Activated CD8-positive, alpha-beta memory T cell treated with anti-CD3 and anti-CD28 coated beads, Interleukin-2, amount 50 U/mL, for 48 hours (primary cell): ENCODE results near the gene C12orf43.

Experiments used
- DNase-seq: peaks from one replicate; pipeline ENCODE4 v3.0.0-alpha.2; 2020

Gene C12orf43

GRCh38 chr12:120977531-120978295, 38.6 kb downstream of the C12orf43 start:
- DNase-seq, result no peak

DNA sequence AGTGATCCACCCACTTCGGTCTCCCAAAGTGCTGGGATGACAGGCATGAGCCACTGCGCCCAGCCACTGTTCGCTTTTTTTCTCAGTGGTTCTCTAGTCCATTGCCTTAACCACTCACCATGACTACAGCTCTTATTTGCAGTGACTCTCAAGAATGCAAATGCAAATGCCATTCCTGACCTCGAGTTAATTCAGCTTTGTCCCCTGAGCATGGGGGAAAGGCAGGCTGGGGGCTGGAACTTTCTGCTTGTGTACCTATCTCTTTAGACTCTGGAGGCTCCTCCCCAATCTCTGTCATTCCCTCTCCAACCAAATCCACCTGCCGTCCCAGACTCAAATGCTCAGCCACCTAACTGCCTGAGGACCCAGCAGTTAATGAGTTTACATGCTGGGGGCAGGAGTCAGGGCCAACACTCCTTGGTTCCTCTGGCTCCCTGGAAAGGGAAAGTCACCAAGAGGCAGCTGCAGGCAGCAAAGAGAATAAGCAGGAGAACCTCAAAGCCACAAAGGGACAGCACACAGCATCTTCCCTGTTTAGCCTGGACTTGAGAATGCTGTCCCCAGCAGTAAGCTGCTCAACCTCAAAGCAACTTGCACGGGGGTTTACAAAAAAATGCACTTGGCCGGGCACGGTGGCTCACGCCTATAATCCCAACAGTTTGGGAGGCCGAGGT, 43.3 kb downstream of the C12orf43 start:
- no peak for DNase-seq

DNA sequence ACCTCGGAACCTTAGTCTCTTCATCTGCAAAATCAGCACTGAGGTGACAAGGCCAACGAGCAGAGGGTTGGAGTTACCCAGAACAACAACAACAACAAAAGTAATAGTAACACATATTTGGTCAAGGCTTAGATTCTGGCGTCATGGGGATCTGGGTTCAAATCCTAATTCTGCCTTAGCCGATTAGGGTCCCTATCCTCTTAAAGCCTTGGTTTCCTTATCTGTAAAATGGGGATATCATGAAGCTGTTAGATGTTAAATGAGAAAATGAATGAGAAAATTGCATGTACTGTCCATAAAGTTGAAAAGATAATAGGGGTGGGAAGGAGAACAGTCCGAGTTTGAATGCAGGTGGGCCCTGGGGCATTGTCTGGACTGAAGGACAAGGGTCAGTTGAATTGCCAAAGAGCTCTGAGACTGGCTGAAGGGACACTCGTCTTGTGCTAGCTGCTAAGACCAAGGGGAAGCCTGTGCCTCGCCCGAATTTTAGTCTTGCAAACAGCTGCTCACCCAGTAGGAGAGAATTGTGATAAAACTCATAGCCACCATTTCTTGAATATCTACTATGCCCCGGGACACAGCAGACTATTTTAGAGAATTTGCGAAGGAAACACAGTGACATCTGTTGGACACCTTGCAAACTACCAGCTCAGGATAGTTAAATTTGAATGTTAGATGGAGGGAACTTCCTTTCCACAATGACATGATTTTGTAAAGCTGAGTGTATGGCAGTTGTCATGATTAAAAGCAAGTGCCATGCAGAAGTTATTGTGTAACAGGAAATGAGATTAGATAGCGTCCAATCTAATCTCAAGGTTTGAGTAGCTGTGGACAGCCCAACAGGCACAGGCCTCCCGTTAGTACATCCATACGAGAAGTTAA, 44.7 kb downstream of the C12orf43 start:
- DNase-seq, result no peak

- DNase-seq, result no peak
These were observed 46.0 kb downstream of the C12orf43 start for GRCh38 chr12:120970310-120970709.

DNA sequence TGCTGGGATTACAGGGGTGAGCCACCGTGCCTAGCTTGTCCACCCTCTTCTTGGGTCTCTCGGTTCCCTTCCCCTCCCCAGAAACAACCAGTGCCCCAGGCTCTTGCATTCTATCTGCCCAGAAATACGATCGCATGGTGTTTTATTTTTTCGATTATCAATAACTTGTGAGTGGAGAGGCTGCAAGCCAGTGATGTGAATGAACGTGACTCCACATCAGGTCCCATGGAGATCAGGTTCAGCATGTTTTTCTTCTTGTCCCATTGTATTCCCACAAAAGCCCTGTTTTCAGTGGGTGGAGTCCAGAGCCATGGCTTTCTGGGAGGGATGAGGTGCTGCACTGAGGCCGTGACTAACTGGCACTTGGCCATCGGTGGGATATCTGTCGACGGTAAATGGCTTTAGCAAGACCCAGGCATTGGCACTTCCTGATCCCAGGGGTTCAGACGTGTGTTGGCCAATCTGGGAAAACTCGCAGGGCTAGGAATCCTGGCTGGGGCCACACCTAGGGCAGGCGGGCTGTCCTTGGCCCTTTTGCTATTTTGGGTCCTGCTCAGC, 50.7 kb downstream of the C12orf43 start:
- DNase-seq, result no peak

DNA sequence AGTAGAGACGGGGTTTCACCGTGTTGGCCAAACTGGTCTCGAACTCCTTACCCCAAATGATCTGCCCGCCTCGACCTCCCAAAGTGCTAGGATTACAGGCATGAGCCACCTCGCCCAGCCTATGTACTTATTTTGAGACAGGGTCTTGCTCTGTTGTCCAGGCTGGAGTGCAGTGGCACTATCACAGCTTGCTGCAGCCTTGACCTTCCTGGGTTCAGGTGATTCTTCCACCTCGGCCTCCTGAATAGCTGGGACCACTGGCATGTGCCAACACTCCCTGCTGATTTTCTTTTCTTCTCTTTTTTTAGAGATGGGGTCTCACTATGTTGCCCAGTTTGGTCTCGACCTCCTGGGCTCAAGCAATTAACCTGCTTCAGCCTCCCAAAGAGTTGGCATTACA, 52.0 kb downstream of the C12orf43 start:
- no peak for DNase-seq

DNA sequence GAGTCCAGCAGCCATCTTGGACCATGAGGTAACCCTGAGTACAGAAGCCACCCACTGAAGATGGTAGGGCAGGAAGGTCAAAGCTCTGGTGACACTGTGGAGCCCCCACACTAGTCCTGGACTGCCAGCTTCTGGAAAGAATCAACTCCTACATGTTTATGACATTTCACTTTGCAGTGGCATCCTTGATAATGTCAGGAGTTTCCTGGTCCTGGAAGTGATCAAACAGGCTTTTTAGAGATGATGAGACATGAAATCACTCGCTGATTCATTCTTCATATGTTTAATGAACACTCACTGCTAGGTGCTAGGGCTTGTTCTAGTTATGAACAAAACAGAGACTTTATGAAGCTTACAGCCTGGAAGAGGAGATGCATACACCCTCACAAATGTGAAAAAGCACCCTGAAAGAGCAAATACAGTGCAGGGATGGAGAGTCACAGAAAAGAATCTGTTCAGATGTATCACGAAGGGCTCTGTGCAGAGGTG, 53.7 kb downstream of the C12orf43 start:
- DNase-seq, result no peak

DNA sequence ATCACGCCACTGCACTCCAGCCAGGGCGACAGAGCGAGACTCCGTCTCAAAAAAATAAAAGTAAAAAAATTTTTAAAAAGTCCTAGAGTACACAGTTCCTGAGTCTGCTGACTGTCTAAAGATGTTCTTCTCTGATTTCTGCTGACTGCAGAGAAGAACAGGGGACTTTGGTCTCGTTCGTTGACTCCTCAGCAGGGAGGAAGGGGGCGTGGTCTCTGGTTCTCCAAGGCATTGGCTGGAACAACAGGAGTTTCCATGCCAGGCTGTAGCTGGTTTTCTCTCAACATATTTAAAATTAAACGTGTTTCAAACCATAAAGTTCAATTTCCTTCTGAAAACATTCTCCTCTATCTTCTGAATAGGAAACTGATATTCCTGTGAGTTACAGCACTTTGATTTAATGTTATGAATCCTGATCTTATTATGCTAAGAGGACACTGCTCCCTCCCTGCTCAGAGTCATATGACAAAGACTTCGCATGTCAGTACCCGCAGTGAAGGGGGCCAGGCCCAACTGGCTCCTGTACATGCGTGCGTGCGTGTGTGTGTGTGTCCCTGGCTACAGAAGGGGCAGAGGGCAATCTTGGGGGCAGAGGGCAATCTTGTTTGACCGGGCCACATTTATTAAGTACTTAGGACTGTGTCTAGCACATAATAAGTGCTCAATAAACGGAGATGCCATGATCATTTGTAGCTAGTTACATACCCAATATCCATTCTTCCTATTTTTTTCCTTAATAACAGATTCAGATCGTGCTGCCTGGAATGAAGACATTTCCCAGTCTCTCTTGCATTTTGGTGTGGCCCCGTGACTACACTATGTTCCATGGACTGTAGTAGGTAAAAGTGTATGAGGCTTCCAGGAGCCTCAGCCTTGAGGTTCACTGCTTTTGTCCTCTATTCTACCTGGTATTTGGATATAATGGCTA, 54.4 kb downstream of the C12orf43 start:
- no peak for DNase-seq

- no peak for DNase-seq
These were observed 55.6 kb downstream of the C12orf43 start for GRCh38 chr12:120960657-120961056.

- no peak for DNase-seq
These were observed 57.0 kb downstream of the C12orf43 start for GRCh38 chr12:120959111-120959878.

DNA sequence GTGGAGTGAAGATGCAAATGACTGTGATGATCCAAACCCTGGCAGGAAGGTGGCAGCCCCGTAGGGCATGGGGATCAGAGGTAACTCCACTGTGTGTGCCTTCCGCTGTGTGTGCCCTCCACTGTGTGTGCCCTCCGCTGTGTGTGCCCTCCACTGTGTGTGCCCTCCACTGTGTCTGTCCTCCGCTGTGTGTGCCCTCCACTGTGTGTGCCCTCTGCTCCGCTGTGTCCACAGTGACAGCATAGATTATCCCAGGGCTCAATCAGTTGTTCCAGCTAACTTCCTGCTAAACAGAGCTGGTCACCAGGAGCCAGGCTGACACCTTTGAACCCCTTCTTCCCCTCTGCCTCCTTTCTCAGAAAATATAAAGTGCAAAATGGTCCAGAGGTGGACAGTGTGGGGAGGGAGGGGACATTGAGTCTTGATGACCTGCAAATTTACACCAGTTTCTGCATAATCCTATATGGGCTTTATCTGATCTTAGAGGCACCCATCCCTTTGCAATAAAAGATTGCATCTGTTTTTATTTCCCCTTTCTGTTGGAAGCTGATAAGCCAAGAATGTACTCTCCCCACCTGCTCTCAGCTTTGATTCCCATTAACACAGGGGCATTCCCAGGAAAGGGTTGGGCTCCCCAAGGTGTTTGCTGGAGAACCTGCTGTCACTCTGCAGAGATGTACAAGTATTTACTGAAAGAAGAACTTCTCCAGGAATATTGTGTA, 59.5 kb downstream of the C12orf43 start:
- DNase-seq, result no peak

DNA sequence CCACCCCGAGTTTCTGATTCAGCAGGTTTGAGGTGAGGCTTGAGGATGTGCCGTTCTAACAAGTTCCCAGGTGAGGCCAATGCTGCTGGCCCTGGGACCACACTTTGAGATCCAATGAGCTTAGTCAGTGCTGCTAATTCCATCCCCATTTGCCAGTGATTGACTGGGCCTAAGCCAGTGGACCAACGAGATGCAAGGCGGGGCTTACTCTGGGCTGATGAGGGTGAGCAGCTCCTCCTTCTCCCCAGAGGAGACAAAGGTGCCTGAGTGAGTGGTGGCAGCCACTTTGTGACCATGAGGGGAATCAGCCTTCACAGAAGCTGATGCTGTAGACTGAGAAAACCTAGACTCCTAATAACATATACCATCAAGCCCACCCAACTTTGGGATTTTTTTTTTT, 61.1 kb downstream of the C12orf43 start:
- DNase-seq, result no peak

DNA sequence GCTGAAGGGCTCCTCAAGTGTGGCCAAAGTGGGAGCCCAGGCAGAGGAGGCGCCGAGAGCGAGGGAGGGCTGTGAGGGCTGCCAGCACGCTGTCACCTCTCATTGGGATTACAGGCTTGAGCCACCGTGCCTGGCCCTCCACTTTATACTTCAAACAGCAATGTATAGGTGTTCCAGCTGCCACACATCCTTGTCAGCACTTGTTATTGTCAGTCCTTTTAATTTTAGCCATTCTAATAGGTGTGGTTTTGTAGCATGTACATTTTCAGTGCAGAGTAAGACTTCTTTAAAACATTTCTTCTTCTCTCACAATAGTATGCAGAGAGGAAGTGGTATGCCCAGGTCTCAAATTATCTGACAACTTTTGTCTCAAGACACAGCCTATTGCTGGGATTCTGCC, 65.5 kb downstream of the C12orf43 start:
- DNase-seq, result no peak
